ENCODE data around the gene OVCA2.
A peak's percentile ranks its signal among the peaks of the same experiment; 100 is the strongest.

The OVCA2 gene

DNA sequence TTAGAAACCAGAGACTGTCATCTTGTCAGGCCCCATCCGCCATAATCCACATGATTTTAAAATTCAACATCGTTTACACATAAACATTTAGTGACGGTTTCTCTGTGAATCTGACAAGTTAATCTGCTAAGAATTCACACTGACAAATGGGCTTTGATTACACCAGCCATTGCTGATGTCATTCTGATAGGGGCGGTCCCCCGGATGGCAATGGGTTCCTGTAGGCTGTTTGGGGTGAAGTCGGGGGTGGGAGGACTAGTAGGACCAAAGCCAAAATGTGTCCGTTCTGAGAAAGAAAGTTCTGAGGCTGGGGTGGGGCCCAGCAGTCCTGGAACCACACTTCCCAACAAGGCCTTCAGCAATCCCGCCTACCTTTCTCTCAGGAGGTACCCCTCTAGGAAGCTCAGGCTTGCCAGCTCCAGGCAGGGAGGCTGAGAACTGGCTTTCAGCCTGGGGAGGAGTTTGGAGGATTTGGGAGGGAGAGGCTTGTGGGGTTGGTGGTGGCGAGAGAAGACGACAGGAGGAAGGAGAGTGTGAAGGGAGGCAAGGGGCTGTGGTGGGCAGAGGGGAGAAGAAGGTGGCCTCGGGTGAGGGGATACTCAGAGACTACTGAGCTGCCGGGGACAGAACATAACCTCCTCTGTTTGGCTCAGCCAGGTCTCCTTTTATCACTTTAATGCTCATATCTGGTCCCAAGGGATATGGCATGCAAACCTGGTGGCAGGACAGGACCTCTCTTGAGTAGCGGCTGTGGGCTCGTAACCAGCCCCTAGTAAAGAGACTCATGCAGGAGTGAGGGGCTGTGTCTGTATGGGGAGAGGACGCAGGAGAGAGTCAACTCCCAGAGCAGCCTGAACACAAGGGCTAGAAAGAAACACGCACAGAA, 21.7 kb downstream of the OVCA2 start:
- TF ChIP-seq ZFHX2 (tag by site-specific recombination; conservative IDR thresholded peaks at IDR 0.05) (peak; percentile 23; the same call in 1 of the 2 replicates), SALL2 (tag by site-specific recombination; IDR thresholded peaks at IDR 0.05; ENCODE audit: borderline replicate concordance) (no peak), ZNF692 (tag by site-specific recombination; IDR thresholded peaks at IDR 0.05) (0 out of 2 replicates have a peak, but pooled peaks have one; percentile 40), ZSCAN23 (tag by site-specific recombination; IDR thresholded peaks at IDR 0.05) (no peak)
- POLR2A ChIA-PET, result no interaction called here
- CTCF ChIA-PET, result interaction anchor here (0.5 to 4.0 kb wide), 12 partner anchors 9 to 490 kb away, joined by 3 to 41 read pairs (median 4); partner anchors contain the start of gene HIC1
- Histone ChIP-seq H3K36me3 (ENCODE audit: control insufficient read depth in 2 of 2, insufficient read depth in 1 of 2, low read length in 2 of 2) (peaks cover 0 to 55% of the 10 kb centered on the region in 2 experiments; a peak in 1 of 3 replicates), H3K9me3 (ENCODE audit: control insufficient read depth, insufficient read depth, low read depth, low read length) (no peaks in the 10 kb centered on the region), H3K4me3 (ENCODE audit: low read depth, low read length) (no peak overlapping the region), H3K4me1 (ENCODE audit: control insufficient read depth, insufficient read depth, low read length) (no peaks in the 10 kb centered on the region; the same call in 1 of the 2 replicates), H3K27ac (ENCODE audit: extremely low read depth, low read depth, low read length) (no peak overlapping the region)

DNA sequence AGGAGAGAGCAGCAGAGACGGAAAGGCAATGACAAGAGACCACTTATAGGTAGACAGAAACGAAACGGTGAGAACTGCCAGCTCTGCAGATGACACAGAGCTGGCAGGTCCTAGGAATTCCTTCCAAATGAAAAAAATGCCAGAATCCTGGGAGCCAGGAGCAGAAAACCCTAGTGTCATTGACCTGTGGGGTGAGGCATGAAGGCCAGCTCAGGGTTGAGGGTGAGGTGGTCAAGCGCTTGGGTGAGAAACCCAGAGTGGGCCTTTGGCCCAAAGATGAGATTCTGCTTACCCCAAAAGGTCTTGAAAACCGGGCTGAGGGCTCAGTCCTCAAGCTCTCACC, 22.3 kb downstream of the OVCA2 start:
- POLR2A ChIA-PET, result no interaction called here
- Histone ChIP-seq H3K36me3 (ENCODE audit: control insufficient read depth in 2 of 2, insufficient read depth in 1 of 2, low read length in 2 of 2) (peaks cover 0 to 60% of the 10 kb centered on the region in 2 experiments; a peak in 1 of 3 replicates), H3K27ac (ENCODE audit: extremely low read depth, low read depth, low read length) (0 out of 2 replicates have a peak overlapping the region, but pooled peaks have one; percentile 2), H3K4me3 (ENCODE audit: low read depth, low read length) (no peak overlapping the region), H3K4me1 (ENCODE audit: control insufficient read depth, insufficient read depth, low read length) (no peaks in the 10 kb centered on the region; the same call in 1 of the 2 replicates), H3K9me3 (ENCODE audit: control insufficient read depth, insufficient read depth, low read depth, low read length) (no peaks in the 10 kb centered on the region)
- TF ChIP-seq ZNF394 (tag by site-specific recombination; IDR thresholded peaks at IDR 0.05; ENCODE audit: borderline replicate concordance), result no peak
- TF ChIP-seq ZFP41 (tag by site-specific recombination; IDR thresholded peaks at IDR 0.05; ENCODE audit: borderline replicate concordance), result no peak
- no peak for TF ChIP-seq ZNF146 (tag by site-specific recombination; IDR thresholded peaks at IDR 0.05)
- CTCF ChIA-PET, result interaction anchor here (0.5 to 4.0 kb wide), 12 partner anchors 9 to 491 kb away, joined by 3 to 41 read pairs (median 4); partner anchors contain the start of gene HIC1

GRCh38 chr17:2064520-2064971, 22.7 kb downstream of the OVCA2 start:
- ChIA-PET POLR2A (no interaction called here), CTCF (interaction anchor here (0.5 to 4.0 kb wide), 17 partner anchors 10 to 491 kb away, joined by 3 to 41 read pairs (median 4); partner anchors contain the start of gene HIC1)
- Histone ChIP-seq H3K27ac (ENCODE audit: extremely low read depth, low read depth, low read length) (0 out of 2 replicates have a peak overlapping the region, but pooled peaks have one; percentile 2), H3K9me3 (ENCODE audit: control insufficient read depth, insufficient read depth, low read depth, low read length) (no peaks in the 10 kb centered on the region), H3K36me3 (ENCODE audit: control insufficient read depth in 2 of 2, insufficient read depth in 1 of 2, low read length in 2 of 2) (peaks cover 0 to 62% of the 10 kb centered on the region in 2 experiments; a peak in 1 of 3 replicates), H3K4me1 (ENCODE audit: control insufficient read depth, insufficient read depth, low read length) (no peaks in the 10 kb centered on the region; the same call in 1 of the 2 replicates), H3K4me3 (ENCODE audit: low read depth, low read length) (no peak overlapping the region)
- no peak for TF ChIP-seq ZNF146 (tag by site-specific recombination; IDR thresholded peaks at IDR 0.05)
- no peak for TF ChIP-seq ZNF433 (tag by site-specific recombination; IDR thresholded peaks at IDR 0.05; ENCODE audit: low read depth)
- TF ChIP-seq KLF10 (tag by site-specific recombination; IDR thresholded peaks at IDR 0.05), result no peak
- TF ChIP-seq ZNF18 (tag by site-specific recombination; IDR thresholded peaks at IDR 0.05), result no peak
- no peak for TF ChIP-seq ZNF132 (tag by site-specific recombination; IDR thresholded peaks at IDR 0.05; ENCODE audit: borderline replicate concordance)
- TF ChIP-seq ZNF596 (tag by site-specific recombination; IDR thresholded peaks at IDR 0.05), result no peak
- no peak for TF ChIP-seq ZNF654 (tag by site-specific recombination; IDR thresholded peaks at IDR 0.05; ENCODE audit: low read depth)
- TF ChIP-seq ZNF585B (tag by site-specific recombination; IDR thresholded peaks at IDR 0.05), result no peak
- TF ChIP-seq ZNF560 (tag by site-specific recombination; IDR thresholded peaks at IDR 0.05; ENCODE audit: borderline replicate concordance), result no peak
- TF ChIP-seq ZNF704 (tag by site-specific recombination; IDR thresholded peaks at IDR 0.05), result no peak
- TF ChIP-seq ZNF239 (tag by site-specific recombination; IDR thresholded peaks at IDR 0.05), result no peak
- no peak for TF ChIP-seq ZNF175 (tag by site-specific recombination; IDR thresholded peaks at IDR 0.05)
- no peak for TF ChIP-seq HOXD13 (CRISPR knock-in tag; IDR thresholded peaks at IDR 0.05; ENCODE audit: borderline replicate concordance)
- TF ChIP-seq TSHZ1 (tag by site-specific recombination; IDR thresholded peaks at IDR 0.05; ENCODE audit: borderline replicate concordance), result no peak
- no peak for TF ChIP-seq ZBTB8A (tag by site-specific recombination; IDR thresholded peaks at IDR 0.05)
